HG03342 (cell line): ENCODE data around the gene MOCS1.
"Not testable (repeated sequence)": the region's sequence is repeated elsewhere in the genome, so short reads cannot be mapped to it uniquely, and the experiment has no call there.

Experiments
- ATAC-seq: cut with Tn5 transposase; IDR thresholded peaks from one replicate; pipeline ENCODE4 v1.9.1; 2021; ENCODE audit warnings: mild to moderate bottlenecking, moderate library complexity; ENCODE audit not compliant: unreplicated experiment

MOCS1 gene

DNA sequence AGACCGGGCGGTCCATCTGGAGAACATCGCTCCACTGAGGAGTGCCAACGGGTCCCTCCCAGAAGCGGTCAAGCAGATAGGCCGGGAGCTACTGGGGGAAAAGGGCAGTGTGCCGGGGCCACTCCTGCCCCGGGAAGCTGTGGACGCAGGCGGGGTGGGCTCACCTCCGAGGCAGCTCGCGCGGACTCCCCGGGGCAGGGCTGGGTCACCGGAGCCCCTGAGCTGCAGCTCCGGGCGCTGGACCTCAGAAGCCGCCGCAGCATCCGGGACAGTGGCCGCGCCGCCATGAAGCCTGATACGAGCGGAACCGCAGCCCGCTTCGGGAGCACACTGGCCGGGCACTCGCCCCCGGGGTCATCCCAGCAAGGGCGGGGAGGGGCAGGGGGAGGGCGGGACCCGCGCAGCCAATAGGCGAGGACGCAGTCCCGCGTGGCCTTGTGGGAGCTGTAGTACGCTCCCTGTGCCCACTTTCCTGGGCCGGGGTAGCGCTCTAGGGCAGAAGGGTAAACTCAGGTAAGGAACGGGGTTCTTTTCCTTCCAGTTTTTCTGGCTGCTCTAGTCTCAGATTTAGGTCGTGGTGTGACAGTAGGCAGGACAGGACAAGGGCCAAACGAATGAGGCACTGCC is at the start of gene MOCS1:
TSS of gene MOCS1 (minus strand) at position 332 of the 627 bp plus-strand sequence. CDS start at position 287, 45 bp downstream.
- no peak for ATAC-seq

DNA sequence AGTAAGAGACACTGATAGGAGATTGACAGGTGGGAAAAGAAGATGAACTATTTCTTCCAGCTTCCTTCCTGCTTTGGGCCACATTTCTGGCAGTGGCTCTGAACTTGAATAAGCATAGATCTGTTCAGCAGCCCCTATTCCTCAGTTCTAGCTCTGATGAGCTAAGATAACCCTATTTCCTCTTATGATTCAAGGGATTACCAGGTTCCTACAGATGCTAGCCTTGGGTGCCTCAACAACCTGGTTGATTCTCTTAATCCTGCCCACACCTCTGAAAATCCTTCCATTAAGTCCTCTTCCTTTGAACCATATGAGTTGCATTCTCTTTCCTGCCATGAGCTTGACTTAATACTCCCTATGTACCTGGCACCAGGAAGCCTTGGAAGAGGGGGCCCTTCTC is 49.8 kb upstream of the MOCS1 start:
- ATAC-seq: no peak

DNA sequence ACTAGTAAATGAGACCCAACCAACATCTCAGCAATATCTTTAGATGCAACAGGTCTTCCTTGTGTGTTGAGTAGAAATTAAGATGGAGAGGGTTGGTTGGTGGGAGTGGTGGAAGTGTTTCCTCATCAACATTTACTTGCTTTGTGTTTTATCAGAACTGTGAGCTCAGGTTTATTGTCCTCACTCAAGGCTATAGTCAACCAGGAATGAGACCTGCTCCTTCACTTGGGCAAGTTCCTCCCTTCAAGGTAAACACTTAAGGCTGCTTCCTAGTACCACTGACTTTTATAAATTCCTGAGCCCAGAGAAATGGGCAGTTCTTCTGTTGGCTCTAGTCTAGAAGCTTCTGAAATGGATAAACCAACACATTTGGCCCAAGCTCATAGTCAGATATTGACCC is 48.9 kb upstream of the MOCS1 start:
- ATAC-seq: no peak

DNA sequence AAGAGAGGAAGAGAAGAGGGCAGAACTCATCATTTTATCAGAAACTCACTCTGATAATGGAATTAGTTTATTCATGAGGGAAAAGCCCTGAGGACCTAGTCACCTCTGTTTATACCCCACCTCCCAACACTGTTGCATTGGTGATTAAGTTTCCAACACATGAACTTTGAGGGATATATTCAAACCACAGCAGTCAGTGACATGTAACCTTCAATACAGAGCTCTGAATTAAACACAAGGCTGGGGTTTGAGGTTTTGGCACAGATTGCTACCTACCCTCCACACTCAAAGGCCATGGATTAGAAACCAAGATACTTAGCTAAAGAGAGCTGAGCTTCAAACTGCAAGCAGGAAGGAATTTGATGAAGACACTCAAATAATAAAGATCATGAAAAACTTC is 48.5 kb upstream of the MOCS1 start:
- ATAC-seq: no peak

DNA sequence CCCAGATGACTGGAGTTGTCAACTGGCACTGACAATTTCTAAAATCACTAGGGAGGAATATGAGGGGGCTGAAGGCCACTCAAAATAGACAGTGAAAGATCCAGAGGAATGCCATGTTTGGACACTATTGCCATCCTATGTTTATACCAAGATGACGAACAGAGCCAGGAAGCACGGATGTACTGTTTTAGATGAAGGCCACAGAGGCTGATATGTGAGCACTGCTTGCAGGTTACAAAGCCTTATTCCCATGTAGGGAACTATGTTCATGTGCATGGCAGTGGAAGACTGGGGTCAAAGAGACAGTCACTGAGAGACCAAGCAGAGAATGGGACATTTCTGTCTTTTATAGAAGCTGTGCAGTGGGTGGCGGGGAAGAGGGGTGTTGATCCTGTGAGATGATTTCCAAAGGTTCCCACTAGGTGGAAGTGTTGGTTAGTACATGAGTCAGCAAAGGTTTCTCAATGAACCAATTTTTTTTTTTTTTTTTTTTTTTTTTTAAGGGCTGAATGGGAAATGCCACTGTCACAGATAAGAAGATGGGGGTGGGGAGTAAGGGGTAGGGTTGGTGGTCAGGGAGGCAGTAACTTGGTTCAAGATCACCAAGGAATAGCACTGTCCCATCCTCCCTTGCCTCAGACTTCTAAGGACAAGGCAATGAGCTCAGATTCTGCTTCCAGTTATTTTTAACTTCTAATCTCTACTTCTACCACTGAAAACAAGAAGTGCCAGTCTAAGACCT is 46.7 kb upstream of the MOCS1 start:
- ATAC-seq: no peak

DNA sequence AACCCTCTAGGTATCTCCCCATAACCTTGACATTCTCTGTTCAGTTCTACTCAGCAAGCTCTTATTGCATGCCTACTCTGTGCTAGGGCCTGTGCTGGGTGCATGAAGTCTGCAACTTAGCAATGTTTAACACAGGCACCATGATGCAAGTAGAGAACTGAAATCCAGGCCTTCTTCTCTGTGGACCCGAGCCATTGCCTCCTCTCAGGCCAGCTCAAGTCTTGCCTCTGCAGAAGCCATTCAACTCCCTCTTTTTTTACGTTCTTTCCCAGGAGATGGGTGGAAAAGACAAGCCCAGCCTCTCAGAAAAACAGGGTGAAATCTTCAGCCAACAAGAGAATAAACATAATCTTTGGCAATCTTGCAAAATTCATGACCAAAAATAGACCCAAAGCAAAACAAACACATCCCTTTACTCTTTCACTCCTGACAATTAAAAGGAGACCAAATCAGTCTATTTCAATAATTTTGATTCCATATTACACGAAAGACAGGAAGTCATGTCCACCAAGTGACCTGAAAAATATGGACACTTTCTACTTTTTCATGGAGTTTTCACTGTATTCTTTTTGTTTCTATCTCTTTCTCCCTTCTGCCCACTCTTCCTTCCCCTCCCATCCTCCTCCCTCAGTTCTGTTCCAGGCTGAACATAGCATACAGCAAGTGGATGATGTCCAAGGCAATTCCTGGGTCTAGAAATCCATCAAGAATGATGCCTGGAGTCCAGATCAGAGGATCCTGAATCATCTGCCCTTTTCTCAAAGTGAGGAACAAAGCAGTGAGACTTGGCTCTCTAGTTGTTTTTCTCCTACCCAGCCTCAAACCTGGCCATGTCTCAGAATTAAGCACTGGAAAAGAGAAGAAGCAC is 45.4 kb upstream of the MOCS1 start:
- ATAC-seq: no peak

DNA sequence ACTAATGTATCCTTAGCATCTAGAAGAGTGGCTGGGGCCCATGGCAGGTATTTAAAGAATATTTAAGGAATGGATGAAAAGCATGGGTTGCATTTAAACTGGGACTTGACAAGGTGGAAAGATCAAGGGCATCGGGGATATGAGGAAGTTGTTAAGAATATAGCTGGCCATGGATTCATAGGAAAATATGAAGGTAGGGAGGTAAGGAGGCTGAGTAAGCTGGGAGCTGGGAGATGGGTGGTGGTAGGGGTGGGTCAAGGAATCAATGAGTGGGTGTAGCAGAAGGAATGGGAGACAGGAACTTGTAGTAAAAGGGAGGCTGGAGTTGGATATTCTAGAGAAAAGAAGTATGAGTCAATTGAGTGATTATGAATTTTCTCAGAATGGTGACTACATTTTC is 44.0 kb upstream of the MOCS1 start:
- ATAC-seq: no peak

DNA sequence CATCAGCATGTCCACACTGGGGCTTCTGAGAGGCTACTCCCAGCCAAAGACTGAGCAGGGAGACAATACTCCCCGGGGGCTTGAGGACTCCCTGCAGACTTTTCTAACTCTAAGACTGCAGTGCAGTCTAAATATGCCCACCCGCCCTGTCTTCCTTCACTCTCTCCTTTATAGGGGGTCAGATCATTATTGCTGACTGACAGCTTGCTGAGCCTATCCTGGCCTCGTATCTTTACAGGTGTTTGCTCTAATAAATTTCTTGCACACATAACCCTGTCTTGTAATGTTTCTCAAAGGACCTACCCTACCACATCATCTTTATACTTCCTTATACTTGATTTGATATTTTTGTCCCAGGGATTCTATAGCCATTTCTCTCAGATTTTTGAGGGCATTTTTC is 39.4 kb upstream of the MOCS1 start:
- ATAC-seq: no peak

DNA sequence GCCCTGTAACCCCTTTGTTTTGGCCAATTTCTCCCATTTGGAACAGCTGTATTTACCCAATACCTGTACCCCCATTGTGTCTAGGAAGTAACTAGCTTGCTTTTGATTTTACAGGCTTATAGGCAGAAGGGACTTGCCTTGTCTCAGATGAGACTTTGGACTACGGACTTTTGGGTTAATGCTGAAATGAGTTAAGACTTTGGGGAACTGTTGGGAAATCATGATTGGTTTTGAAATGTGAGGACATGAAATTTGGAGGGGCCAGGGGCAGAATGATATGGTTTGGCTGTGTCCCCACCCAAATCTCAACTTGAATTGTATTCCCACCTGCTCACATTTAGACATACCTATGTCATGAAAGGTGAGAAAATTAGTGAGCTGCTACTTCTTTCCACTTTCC is 38.5 kb upstream of the MOCS1 start:
- ATAC-seq: not testable (repeated sequence)

DNA sequence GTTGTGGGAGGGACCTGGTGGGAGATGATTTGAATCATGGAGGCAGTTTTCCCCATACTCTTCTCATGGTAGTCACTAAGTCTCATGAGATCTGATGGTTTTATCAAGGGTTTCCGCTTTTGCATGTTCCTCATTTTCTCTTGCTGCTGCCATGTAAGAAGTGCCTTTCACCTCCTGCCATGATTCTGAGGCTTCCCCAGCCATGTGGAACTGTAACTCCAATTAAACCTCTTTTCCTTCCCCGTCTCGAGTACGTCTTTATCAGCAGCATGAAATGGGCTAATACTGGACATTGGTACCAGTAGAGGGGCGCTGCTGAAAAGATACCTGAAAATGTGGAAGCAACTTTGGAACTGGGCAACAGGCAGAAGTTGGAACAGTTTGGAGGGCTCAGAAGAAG is 36.9 kb upstream of the MOCS1 start:
- not testable (repeated sequence) for ATAC-seq

DNA sequence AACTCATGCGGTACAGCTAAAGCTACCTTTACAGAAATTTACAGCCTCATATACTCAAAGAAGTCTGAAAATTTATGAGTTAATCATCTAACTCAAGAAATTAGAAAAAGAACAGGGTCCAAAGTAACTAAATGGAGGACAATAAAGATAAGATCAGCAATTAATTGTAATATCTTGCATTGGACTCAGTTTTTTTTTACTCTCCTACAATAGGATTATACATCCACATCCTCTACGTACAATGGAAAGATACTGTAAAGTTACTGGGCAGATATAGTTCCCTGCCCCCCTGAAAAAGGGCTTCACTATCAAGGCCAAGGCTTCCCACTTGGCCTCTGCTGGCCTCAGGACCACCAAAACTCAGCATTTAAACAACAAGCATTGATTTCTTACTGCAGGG is 31.5 kb upstream of the MOCS1 start:
- ATAC-seq: no peak

DNA sequence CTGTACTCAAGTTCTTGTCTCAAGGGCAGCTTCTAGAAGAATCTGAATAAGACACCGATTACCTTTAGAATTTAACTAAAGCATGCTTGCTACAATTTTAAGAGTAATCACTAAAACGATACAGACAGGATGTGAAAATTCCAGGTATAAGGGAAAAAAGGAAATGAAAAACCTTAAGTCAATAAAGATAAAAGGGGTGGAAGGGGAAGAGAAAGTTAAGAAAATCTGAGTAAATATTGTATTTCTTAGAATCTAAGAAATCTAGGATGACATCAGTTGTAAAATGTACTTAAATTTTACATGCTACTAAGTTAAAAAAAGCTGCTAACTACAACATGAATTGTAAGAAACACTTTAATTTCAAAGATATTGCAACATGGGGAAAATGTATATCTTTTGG is 30.3 kb upstream of the MOCS1 start:
- ATAC-seq: no peak

DNA sequence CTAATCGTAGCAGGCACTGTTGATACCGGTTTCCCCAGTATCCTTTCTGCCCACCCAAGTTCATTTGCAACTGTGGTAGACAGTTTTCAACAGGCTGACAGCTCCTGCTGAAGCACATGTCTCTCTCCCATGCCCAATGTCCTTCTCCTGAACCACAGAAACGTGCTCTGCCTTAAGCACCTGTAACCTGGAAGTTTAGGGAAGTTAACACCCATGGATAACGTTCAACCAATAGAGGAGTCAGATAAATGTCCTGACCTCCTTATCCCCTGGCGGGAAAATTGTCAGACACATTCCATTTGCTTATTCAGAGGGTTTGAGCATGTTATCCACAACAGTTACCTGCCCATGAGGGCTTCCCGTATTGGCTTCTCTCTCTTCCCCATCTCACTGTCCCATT is 29.8 kb upstream of the MOCS1 start:
- no peak for ATAC-seq

DNA sequence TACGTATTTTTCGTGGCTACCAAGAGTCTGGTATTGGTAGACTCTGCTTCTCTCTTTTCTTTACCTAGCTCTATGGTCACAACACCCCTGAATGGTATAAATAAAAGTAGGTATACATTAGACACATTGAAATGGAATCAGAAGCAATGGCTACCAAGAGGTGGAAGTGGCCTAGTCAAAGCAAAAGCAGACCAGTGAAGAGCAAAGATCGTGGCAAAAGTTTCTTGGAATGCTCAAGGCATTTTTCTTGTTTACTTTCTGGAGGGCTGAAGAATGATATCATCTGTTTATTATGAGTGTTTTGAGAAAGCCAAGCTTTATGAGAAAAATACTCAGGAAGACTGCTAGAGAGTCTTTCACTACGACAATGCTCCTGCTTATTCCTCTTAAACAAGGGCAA is 28.6 kb upstream of the MOCS1 start:
- ATAC-seq: no peak

DNA sequence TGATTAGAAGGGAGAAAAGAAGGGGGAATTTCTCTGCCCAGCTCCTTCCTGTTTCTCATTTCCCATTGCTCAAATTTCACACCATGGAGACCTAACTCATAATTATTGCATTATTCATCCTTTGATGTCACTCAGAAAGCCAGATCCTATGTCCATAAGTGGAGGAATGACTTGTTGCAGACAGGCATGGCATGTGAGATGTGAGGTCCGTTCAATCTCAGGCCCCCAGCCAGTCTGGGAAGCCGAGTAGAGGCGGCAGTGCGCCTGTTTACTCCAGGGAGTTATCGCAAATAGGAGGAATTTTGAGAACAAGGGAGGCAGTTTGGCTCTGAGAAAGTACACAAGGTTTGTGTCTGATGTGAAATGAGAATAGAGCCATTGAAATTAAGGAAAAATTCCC is 26.9 kb upstream of the MOCS1 start:
- no peak for ATAC-seq

DNA sequence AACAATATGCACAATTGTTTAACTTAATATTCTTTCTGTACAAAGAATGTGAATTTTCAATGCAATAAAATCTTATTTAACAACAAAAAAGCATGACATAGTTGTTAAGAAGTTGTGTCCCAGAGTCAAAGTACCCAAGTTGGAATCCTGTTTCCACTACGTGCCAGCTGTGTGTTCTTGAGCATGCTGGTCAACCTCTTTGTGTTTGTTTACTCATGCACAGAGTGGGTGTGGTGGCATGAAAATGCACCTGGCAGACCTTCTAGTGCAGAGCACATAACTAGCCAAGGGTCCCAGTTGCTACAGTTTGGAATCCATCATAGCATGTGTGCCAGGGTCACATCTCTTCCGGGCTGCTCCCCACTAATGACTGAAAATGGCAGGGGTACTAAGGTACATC is 24.7 kb upstream of the MOCS1 start:
- ATAC-seq: no peak

DNA sequence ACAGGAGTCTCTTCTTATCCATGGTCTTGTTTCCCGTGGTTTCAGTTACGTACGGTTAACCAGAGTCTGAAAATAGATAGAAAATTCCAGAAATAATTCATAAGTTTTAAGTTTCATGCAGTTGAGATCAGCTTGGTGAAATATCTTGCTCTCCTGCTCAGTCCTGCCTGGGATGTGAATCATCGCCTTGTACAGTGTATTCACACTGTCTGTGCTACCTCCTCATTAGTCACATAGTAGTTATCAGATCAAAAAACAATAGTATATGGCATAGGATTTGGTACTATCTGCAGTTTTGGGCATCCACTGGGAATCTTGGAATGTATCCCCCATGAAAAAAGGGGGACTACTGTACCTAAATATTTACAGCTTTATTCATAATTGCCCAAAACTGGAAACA is 22.7 kb upstream of the MOCS1 start:
- no peak for ATAC-seq

DNA sequence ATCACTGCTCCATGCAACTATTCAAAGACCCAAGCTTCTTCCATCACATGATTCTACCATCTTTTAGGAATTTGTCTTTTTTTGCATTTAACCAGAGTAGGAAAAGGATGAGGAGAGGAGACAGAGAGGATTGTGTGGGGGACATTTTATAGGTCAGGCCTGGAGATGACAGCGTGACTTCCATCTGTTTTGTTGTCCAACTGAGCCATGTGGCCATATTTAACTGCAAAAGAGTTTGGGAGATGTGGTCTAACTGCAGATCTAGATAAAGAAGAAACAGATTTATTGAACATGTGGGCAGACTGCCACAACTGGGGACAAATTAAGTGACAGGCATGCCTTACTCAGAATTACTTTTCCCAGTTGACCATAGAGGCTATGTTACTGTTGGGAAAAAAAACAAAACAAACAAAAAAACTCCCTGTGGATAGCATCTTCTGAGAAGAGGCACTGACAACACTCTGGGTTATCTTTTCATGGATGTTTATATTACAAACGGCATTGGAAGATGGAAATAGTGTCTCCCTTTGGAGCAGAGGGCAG is 18.9 kb upstream of the MOCS1 start:
- no peak for ATAC-seq

DNA sequence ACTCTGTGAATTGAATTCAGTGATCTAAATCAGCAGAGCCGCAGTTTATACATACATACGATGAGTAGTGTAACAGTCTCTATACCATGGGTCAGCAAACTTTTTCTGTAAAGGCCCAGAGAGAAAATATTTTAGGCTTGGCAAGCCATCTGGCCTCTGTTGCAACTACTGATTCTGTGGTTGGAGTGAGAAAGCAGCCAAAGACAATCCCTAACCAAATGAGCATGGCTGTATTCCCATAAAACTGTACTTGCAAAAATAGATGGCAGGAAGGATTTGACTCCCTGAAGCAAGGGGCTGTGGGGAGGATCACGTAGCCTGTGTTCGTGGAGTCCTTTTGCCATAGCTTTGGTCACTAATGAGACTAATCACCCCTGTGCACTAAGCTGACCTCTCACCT is 17.9 kb upstream of the MOCS1 start:
- no peak for ATAC-seq

DNA sequence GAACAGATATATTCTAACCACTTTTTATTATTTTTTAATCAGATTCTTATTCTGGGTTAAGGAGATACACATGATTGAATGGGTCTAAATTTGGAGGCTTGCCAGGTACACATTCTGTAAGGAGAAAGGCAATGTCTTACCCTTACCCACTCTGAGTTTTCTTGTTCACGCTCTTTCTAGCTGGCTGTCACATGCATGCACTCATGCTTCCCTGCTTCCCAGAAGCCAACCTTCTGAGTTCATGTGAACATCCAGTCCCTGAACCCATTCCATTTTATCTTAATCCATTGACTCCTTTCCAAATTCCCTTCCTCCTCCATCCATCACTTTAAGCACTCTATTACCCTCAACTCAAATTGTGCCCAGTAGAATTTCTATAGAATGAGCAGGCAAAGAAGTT is 17.5 kb upstream of the MOCS1 start:
- ATAC-seq: no peak

DNA sequence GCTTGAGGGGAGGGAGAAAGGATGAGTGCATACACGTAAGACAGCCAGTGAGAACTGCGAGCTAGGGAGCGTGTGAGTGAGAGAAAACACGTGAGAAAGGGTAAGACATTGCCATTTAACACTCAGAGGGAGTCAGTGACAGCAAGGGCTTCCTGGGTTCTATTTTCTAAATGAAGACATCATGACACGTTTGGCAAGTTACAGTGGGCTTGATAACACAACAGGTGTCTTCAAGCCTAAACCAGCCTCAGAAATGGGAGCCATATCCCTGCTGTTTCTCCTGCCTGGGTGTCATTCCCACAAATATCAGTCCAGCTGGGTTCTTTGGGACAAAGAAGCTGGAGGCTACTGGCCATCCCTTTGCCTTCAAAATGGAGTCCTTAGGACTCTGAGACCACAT is 16.9 kb upstream of the MOCS1 start:
- no peak for ATAC-seq
